ENCODE data around the gene FGF14. TPM values are rescaled to one million over a fixed set of nuclear protein-coding genes. Genes with fewer than 3 reads are reported as not detected.

FGF14 gene
- total RNA-seq, 4 donors from 2014 or later = 0.04 to 1.4 (median 0.38) TPM

DNA sequence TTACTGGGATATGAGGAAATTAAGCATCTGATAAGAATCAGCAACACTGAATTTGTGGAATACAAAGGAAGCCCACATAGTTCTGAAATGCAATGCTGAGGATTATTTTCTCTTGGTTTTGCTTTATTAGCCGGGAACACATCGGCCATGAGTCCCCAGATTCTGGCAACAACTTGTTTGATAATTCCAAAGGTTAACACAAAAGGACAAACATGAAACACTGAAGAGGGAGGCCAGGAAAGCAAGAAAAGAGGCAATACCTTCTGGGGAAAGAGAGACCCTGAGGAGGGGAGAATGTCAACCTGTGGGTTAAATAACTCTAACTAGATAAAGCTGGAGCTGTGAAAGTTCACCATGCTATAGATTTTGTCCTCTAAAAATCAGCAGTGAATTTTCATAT is 663.5 kb downstream of the FGF14 start:
- Histone ChIP-seq H3K4me3 (replicated peaks in 1 of 3) (no peak overlapping the region), H3K9me3 (no peaks in the 10 kb centered on the region), H3K27ac (no peak overlapping the region), H3K4me1 (no peaks in the 10 kb centered on the region), H3K36me3 (no peaks in the 10 kb centered on the region), H3K27me3 (no peaks in the 10 kb centered on the region)
- DNase-seq = no peak
- intact Hi-C loops (cut with DNase I) = no loop called here
- TF ChIP-seq, protein P1, sequence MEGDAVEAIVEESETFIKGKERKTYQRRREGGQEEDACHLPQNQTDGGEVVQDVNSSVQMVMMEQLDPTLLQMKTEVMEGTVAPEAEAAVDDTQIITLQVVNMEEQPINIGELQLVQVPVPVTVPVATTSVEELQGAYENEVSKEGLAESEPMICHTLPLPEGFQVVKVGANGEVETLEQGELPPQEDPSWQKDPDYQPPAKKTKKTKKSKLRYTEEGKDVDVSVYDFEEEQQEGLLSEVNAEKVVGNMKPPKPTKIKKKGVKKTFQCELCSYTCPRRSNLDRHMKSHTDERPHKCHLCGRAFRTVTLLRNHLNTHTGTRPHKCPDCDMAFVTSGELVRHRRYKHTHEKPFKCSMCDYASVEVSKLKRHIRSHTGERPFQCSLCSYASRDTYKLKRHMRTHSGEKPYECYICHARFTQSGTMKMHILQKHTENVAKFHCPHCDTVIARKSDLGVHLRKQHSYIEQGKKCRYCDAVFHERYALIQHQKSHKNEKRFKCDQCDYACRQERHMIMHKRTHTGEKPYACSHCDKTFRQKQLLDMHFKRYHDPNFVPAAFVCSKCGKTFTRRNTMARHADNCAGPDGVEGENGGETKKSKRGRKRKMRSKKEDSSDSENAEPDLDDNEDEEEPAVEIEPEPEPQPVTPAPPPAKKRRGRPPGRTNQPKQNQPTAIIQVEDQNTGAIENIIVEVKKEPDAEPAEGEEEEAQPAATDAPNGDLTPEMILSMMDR (IDR thresholded peaks at IDR 0.05) = no peak
- TF ChIP-seq POLR2A (IDR thresholded peaks at IDR 0.05) = no peak
- 77 to 91% methylated on average over 2 of the region's 2 CpGs for WGBS, 2 donors

GRCh38 chr13:101736566-101736965 is 665.3 kb downstream of the FGF14 start:
- Histone ChIP-seq H3K4me1 (no peaks in the 10 kb centered on the region), H3K27ac (no peak overlapping the region), H3K9me3 (no peaks in the 10 kb centered on the region), H3K36me3 (no peaks in the 10 kb centered on the region), H3K4me3 (replicated peaks in 1 of 3) (no peak overlapping the region), H3K27me3 (no peaks in the 10 kb centered on the region)
- TF ChIP-seq, protein P1 (IDR thresholded peaks at IDR 0.05) = no peak
- no peak for TF ChIP-seq POLR2A (IDR thresholded peaks at IDR 0.05)
- 61 to 62% methylated on average over 3 of the region's 3 CpGs for WGBS, 2 donors
- intact Hi-C loops (cut with DNase I) = no loop called here
- DNase-seq = no peak

DNA sequence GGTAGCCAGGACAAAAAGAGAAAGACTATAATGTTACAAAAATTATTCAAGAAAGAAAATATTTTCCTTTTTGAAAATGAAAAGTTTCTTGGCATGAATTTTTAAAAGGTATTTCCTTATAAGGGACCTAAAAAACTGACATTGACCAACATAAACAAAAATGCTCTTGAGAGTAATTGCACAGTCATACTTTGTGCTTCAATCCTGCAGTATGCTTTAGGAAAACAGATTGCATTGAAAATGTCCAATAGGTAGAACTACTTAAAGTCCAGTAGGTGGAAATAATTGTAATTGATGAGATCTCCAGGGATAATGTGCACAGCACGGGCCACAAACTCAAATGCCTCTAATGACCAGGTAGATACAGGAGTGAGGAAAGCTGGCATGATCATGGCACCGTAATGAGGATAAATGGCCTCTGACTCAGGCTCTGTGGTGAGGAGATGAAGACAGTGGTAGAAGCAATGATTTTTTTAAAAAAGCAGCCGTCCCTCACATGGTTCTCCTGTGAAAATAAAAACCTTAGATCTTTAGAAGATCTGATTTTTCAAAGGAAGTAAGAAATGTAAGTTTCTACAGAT is 671.3 kb downstream of the FGF14 start:
- no peak for DNase-seq
- 85 to 89% methylated on average over 3 of the region's 3 CpGs for WGBS, 2 donors
- no peaks in the 10 kb centered on the region for H3K9me3 ChIP-seq
- TF ChIP-seq, protein P1 (IDR thresholded peaks at IDR 0.05) = no peak
- no peak for TF ChIP-seq POLR2A (IDR thresholded peaks at IDR 0.05)
- no peaks in the 10 kb centered on the region for H3K27me3 ChIP-seq
- no peaks in the 10 kb centered on the region for H3K36me3 ChIP-seq
- intact Hi-C loops (cut with DNase I) = no loop called here
- H3K4me1 ChIP-seq = no peaks in the 10 kb centered on the region
- H3K4me3 ChIP-seq (replicated peaks in 1 of 3) = no peak overlapping the region
- H3K27ac ChIP-seq = no peak overlapping the region

DNA sequence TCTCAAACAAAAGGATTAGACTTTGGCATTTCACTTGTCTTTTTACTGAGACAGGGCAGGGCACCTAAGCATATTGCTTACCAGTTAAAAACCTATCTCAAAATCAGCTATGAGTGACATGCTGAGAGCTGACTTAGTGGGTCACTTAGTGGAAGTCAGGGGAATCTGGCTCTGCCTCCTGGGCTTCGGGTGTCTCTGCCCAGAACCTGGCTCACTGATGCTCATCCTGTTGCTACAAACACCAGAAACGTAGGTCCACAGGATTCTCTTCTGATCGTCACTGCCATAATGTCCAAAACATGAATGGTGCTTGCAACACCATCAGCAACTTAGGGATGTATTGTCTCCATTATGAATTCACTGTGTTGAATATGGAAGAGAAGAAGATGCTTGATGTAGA is 673.2 kb downstream of the FGF14 start:
- Histone ChIP-seq H3K4me3 (replicated peaks in 1 of 3) (no peak overlapping the region), H3K27me3 (no peaks in the 10 kb centered on the region), H3K9me3 (no peaks in the 10 kb centered on the region), H3K4me1 (no peaks in the 10 kb centered on the region), H3K27ac (no peak overlapping the region), H3K36me3 (no peaks in the 10 kb centered on the region)
- TF ChIP-seq POLR2A (IDR thresholded peaks at IDR 0.05) = no peak
- TF ChIP-seq, protein P1 (IDR thresholded peaks at IDR 0.05) = no peak
- WGBS, 2 donors = 59 to 78% methylated on average over 3 of the region's 3 CpGs
- intact Hi-C loops (cut with DNase I) = no loop called here
- no peak for DNase-seq

- H3K4me1 ChIP-seq = no peaks in the 10 kb centered on the region
- no peak overlapping the region for H3K27ac ChIP-seq
- no peaks in the 10 kb centered on the region for H3K9me3 ChIP-seq
- H3K27me3 ChIP-seq = no peaks in the 10 kb centered on the region
- DNase-seq = no peak
- H3K36me3 ChIP-seq = no peaks in the 10 kb centered on the region
- TF ChIP-seq, protein P1 (IDR thresholded peaks at IDR 0.05) = no peak
- H3K4me3 ChIP-seq (replicated peaks in 1 of 3) = no peak overlapping the region
- intact Hi-C loops (cut with DNase I) = no loop called here
These were observed 673.8 kb downstream of the FGF14 start for GRCh38 chr13:101728021-101728420.
